K562 (cell line): Measurements from ENCODE around the gene SGK1. TPM values are rescaled to one million over a fixed set of nuclear protein-coding genes. Genes with fewer than 3 reads are reported as not detected.
A peak's percentile ranks its signal among the peaks of the same experiment; 100 is the strongest.

ENCODE experiments used
- C11orf30 ChIP-seq: fragments of 450-650 bp; IDR thresholded peaks from 2 replicates; pipeline ENCODE4 v1.6.1; 2016; ENCODE audit warnings: low read depth, mild to moderate bottlenecking
- EWSR1 ChIP-seq: fragments of 450-650 bp; IDR thresholded peaks from 2 replicates; pipeline ENCODE4 v1.6.1; 2018; ENCODE audit warnings: borderline replicate concordance, mild to moderate bottlenecking, low read depth, moderate library complexity; ENCODE audit not compliant: partially characterized antibody
- HDAC6 ChIP-seq: IDR thresholded peaks from 2 replicates; pipeline ENCODE4 v1.6.1; 2012; ENCODE audit warnings: low read depth, mild to moderate bottlenecking, control low read depth, inconsistent platforms, low read length, moderate library complexity
- HDGF ChIP-seq: fragments of 450-650 bp; IDR thresholded peaks from 2 replicates; pipeline ENCODE4 v1.6.1; 2016
- HEY1 ChIP-seq: fragments of 250-450 bp; sonication (Bioruptor Pico); IDR thresholded peaks from 2 replicates; pipeline ENCODE4 v1.5.0; 2020; ENCODE audit warnings: mild to moderate bottlenecking, moderate library complexity, borderline replicate concordance
- HNRNPH1 ChIP-seq: fragments of 200-400 bp; formaldehyde crosslinking; optimal IDR thresholded peaks from 2 replicates; pipeline ENCODE3; 2017; ENCODE audit warnings: low read depth, mild to moderate bottlenecking, low read length, moderate library complexity
- MYC ChIP-seq, 2 experiments: fragments of 250-450 bp in 1 of 2; sonication (Bioruptor Pico) in 1 of 2; IDR thresholded peaks; 2 replicates each; pipeline versions ENCODE4 v1.5.1 to v1.6.1; 2012 to 2021; ENCODE audit warnings: low read depth in 2 of 2, borderline replicate concordance in 1 of 2, improper control_type of control experiment in 1 of 2, low read length in 1 of 2, mild to moderate bottlenecking in 1 of 2, moderate library complexity in 1 of 2
- NCOR1 ChIP-seq: fragments of 450-650 bp; IDR thresholded peaks from 2 replicates; pipeline ENCODE4 v1.6.1; 2016; ENCODE audit warnings: mild to moderate bottlenecking, moderate library complexity
- NRF1 ChIP-seq, 2 experiments: fragments of 450-650 bp; IDR thresholded peaks in 1 of 2; conservative IDR thresholded peaks in 1 of 2; 2 replicates each; pipeline ENCODE4 v1.6.1; 2014; ENCODE audit warnings: mild to moderate bottlenecking in 2 of 2
- RBM39 ChIP-seq: fragments of 200-400 bp; formaldehyde crosslinking; optimal IDR thresholded peaks from 2 replicates; pipeline ENCODE3; 2018; ENCODE audit warnings: low read depth, low read length
- SIN3B ChIP-seq: fragments of 450-650 bp; IDR thresholded peaks from 2 replicates; pipeline ENCODE4 v1.6.1; 2017; ENCODE audit warnings: low read depth, mild to moderate bottlenecking, moderate library complexity
- SIX5 ChIP-seq, 2 experiments: IDR thresholded peaks; 2 replicates each; pipeline ENCODE4 v1.6.1; 2011; ENCODE audit warnings: low read length in 2 of 2, borderline replicate concordance in 1 of 2, low read depth in 1 of 2, mild to moderate bottlenecking in 1 of 2, moderate library complexity in 1 of 2; ENCODE audit not compliant: insufficient read depth in 1 of 2
- SMARCC2 ChIP-seq: fragments of 450-650 bp; IDR thresholded peaks from 2 replicates; pipeline ENCODE4 v1.6.1; 2017; ENCODE audit warnings: antibody characterized with exemption, moderate library complexity, mild to moderate bottlenecking, low read depth
- ZFP36 ChIP-seq: fragments of 150-350 bp; IDR thresholded peaks from 2 replicates; pipeline ENCODE4 v1.6.1; 2018; ENCODE audit warnings: low read length, low read depth; ENCODE audit not compliant: partially characterized antibody
- ZNF232 ChIP-seq: sonication (generic); formaldehyde crosslinking; IDR thresholded peaks from 2 replicates; pipeline ENCODE4 v1.8.0; 2022; ENCODE audit warnings: mild to moderate bottlenecking, missing genetic modification reagents
- polyA plus RNA-seq, 8 experiments: library from polyadenylated mRNA; depleted of rRNA in 4 of 8; stranded (reverse) in 5 of 8; unstranded in 3 of 8; fragments of >200 nt; fragmentation: Nextera tagmentation in 2 of 8; fragmentation: Illumina TruSeq in 1 of 8; extraction: Ambion mirVana in 2 of 8; extraction: Trizol in 1 of 8; gene quantifications; 2 replicates each; pipeline versions ENCODE4 v1.2.1 to v1.2.3, GENCODE V29; 2011 to 2014; ENCODE audit warnings: inconsistent platforms in 1 of 8, missing spikeins in 1 of 8
- total RNA-seq, 7 experiments: library from RNA; depleted of rRNA in 6 of 7; stranded (reverse); fragments of >200 nt in 6 of 7; fragmentation: Illumina TruSeq in 2 of 7; extraction: Trizol in 2 of 7; gene quantifications; 2 replicates each; pipeline versions ENCODE4 v1.2.1 to v1.2.3, GENCODE V29; 2011 to 2021; ENCODE audit warnings: low replicate concordance in 1 of 7
- TF ChIP-seq, protein P1 (sequence below), 2 experiments: fragments of 450-650 bp in 1 of 2; IDR thresholded peaks; 2 replicates each; pipeline ENCODE4 v1.6.1; 2011 to 2017; ENCODE audit warnings: low read depth in 2 of 2, antibody characterized with exemption in 1 of 2, borderline replicate concordance in 1 of 2, low read length in 1 of 2, mild to moderate bottlenecking in 1 of 2, mixed read lengths in 1 of 2; ENCODE audit not compliant: control insufficient read depth in 1 of 2
- TF ChIP-seq, protein P2 (sequence below): fragments of 250-450 bp; sonication (Bioruptor Pico); IDR thresholded peaks from 2 replicates; pipeline ENCODE4 v1.8.0; 2022; ENCODE audit warnings: inconsistent platforms
- TF ChIP-seq, protein P3 (sequence below): fragments of 250-450 bp; sonication (Bioruptor Pico); IDR thresholded peaks from 2 replicates; pipeline ENCODE4 v1.4.0; 2020; ENCODE audit warnings: mild to moderate bottlenecking, moderate library complexity, borderline replicate concordance

SGK1 gene
- total and polyA plus RNA-seq, 9 of the 15 experiments (the other 6 are each of a cell fraction or from before 2014, with no cell fraction given): 3.5 to 7.2 (median 3.9) TPM

DNA sequence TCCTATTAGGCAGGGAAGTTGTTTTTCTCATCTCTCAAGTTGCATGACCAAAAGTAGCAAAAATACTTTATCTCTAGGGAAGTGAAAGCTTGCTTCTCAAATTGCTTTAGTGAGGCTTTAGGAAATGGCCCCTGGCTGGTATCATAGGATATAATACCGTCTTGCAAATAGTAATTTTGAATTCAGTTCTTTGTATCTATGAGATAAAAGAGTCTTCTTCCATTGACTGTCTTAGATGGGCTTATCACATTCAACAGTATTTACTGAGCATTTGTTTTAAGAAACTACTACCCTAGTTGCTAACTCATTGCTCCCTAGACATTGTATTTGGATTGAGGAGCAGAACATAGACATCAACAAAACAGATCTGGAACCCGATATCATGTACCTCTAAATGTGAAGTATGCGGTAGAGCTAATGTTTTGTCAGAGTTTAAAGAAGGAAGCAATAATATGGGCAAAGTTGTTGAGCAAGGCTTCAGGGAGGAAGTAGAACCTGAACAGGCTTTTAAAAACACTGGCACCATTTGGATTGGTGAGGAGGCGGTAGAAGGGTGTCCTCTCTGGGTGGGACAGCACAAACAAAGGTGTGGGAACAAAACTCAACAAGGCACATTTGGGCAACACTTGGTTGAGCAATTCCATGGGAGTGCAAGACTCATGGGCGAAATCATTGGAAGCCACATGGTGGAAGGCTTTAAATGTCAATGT is 101.5 kb downstream of the SGK1 start (continued):
- TF ChIP-seq ZFP36 (no peak), NCOR1 (peak; percentile 73), HNRNPH1 (no peak), RBM39 (no peak), NRF1 (conservative IDR thresholded peaks at IDR 0.05 in 1 of 2, IDR thresholded peaks at IDR 0.05 in 1 of 2) (no peak), EWSR1 (no peak), HDAC6 (no peak), SIN3B (no peak), MYC (IDR thresholded peaks at IDR 0.05; ENCODE audit: low read depth, low read length) (no peak), MYC (CRISPR knock-in tag; IDR thresholded peaks at IDR 0.05; ENCODE audit: borderline replicate concordance, low read depth) (no peak), ZNF232 (CRISPR knock-in tag) (no peak), SIX5 (IDR thresholded peaks at IDR 0.05; ENCODE audit: borderline replicate concordance in 1 of 2, insufficient read depth in 1 of 2, low read depth in 1 of 2, low read length in 2 of 2) (no peak), HEY1 (CRISPR knock-in tag) (no peak), C11orf30 (peak; percentile 47; the same call in 1 of the 2 replicates), HDGF (no peak), SMARCC2 (no peak)
- TF ChIP-seq, protein P1, sequence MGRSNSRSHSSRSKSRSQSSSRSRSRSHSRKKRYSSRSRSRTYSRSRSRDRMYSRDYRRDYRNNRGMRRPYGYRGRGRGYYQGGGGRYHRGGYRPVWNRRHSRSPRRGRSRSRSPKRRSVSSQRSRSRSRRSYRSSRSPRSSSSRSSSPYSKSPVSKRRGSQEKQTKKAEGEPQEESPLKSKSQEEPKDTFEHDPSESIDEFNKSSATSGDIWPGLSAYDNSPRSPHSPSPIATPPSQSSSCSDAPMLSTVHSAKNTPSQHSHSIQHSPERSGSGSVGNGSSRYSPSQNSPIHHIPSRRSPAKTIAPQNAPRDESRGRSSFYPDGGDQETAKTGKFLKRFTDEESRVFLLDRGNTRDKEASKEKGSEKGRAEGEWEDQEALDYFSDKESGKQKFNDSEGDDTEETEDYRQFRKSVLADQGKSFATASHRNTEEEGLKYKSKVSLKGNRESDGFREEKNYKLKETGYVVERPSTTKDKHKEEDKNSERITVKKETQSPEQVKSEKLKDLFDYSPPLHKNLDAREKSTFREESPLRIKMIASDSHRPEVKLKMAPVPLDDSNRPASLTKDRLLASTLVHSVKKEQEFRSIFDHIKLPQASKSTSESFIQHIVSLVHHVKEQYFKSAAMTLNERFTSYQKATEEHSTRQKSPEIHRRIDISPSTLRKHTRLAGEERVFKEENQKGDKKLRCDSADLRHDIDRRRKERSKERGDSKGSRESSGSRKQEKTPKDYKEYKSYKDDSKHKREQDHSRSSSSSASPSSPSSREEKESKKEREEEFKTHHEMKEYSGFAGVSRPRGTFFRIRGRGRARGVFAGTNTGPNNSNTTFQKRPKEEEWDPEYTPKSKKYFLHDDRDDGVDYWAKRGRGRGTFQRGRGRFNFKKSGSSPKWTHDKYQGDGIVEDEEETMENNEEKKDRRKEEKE (IDR thresholded peaks at IDR 0.05; ENCODE audit: borderline replicate concordance in 1 of 2, control insufficient read depth in 1 of 2, low read depth in 2 of 2, low read length in 1 of 2): no peak
- TF ChIP-seq, protein P2, sequence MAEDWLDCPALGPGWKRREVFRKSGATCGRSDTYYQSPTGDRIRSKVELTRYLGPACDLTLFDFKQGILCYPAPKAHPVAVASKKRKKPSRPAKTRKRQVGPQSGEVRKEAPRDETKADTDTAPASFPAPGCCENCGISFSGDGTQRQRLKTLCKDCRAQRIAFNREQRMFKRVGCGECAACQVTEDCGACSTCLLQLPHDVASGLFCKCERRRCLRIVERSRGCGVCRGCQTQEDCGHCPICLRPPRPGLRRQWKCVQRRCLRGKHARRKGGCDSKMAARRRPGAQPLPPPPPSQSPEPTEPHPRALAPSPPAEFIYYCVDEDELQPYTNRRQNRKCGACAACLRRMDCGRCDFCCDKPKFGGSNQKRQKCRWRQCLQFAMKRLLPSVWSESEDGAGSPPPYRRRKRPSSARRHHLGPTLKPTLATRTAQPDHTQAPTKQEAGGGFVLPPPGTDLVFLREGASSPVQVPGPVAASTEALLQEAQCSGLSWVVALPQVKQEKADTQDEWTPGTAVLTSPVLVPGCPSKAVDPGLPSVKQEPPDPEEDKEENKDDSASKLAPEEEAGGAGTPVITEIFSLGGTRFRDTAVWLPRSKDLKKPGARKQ: no peak
- TF ChIP-seq, protein P3, sequence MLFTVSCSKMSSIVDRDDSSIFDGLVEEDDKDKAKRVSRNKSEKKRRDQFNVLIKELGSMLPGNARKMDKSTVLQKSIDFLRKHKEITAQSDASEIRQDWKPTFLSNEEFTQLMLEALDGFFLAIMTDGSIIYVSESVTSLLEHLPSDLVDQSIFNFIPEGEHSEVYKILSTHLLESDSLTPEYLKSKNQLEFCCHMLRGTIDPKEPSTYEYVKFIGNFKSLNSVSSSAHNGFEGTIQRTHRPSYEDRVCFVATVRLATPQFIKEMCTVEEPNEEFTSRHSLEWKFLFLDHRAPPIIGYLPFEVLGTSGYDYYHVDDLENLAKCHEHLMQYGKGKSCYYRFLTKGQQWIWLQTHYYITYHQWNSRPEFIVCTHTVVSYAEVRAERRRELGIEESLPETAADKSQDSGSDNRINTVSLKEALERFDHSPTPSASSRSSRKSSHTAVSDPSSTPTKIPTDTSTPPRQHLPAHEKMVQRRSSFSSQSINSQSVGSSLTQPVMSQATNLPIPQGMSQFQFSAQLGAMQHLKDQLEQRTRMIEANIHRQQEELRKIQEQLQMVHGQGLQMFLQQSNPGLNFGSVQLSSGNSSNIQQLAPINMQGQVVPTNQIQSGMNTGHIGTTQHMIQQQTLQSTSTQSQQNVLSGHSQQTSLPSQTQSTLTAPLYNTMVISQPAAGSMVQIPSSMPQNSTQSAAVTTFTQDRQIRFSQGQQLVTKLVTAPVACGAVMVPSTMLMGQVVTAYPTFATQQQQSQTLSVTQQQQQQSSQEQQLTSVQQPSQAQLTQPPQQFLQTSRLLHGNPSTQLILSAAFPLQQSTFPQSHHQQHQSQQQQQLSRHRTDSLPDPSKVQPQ (CRISPR knock-in tag): no peak
